HUES48 (cell line): ENCODE results near the gene MSI2.

ENCODE experiments used
- H3K27ac ChIP-seq: one replicate; pipeline ENCODE4 v1.7.0; 2013; ENCODE audit warnings: low read depth, low read length, inconsistent platforms
- H3K27me3 ChIP-seq: 2 replicates; pipeline ENCODE4 v1.6.1; 2013; ENCODE audit warnings: mild to moderate bottlenecking, low read length; ENCODE audit not compliant: control insufficient read depth, insufficient read depth
- H3K36me3 ChIP-seq: 2 replicates; pipeline ENCODE4 v1.6.1; 2013; ENCODE audit warnings: low read length; ENCODE audit not compliant: control insufficient read depth, insufficient read depth
- H3K4me1 ChIP-seq: 2 replicates; pipeline ENCODE4 v1.6.1; 2013; ENCODE audit warnings: mild to moderate bottlenecking, low read length; ENCODE audit not compliant: control insufficient read depth, insufficient read depth
- H3K4me3 ChIP-seq: 2 replicates; pipeline ENCODE4 v1.5.1; 2013; ENCODE audit warnings: mild to moderate bottlenecking, low read depth, low read length
- H3K9ac ChIP-seq: 2 replicates; pipeline ENCODE4 v1.6.1; 2013; ENCODE audit warnings: mild to moderate bottlenecking, low read depth, low read length, moderate library complexity
- H3K9me3 ChIP-seq: 2 replicates; pipeline ENCODE4 v1.6.1; 2013; ENCODE audit warnings: low read length; ENCODE audit not compliant: control insufficient read depth, insufficient read depth

Gene MSI2

GRCh38 chr17:57540596-57540995 lies 284.3 kb downstream of the MSI2 start:
- H3K36me3 ChIP-seq = no peaks in the 10 kb centered on the region
- no peak overlapping the region for H3K4me3 ChIP-seq
- H3K4me1 ChIP-seq = peaks cover 42% of the 10 kb centered on the region

GRCh38 chr17:57541049-57541448 lies 284.7 kb downstream of the MSI2 start:
- Histone ChIP-seq H3K36me3 (no peaks in the 10 kb centered on the region), H3K9me3 (no peaks in the 10 kb centered on the region), H3K4me3 (no peak overlapping the region), H3K4me1 (peaks cover 45% of the 10 kb centered on the region), H3K27me3 (no peaks in the 10 kb centered on the region), H3K9ac (no peak overlapping the region), H3K27ac (no peak overlapping the region)

More at GRCh38 chr17:57540596-57540995, 284.3 kb downstream of the MSI2 start:
- Histone ChIP-seq H3K27me3 (no peaks in the 10 kb centered on the region), H3K9ac (no peak overlapping the region), H3K27ac (no peak overlapping the region), H3K9me3 (no peaks in the 10 kb centered on the region)

- Histone ChIP-seq H3K9me3 (no peaks in the 10 kb centered on the region), H3K4me1 (peaks cover 46% of the 10 kb centered on the region), H3K27me3 (no peaks in the 10 kb centered on the region), H3K9ac (no peak overlapping the region), H3K4me3 (no peak overlapping the region), H3K27ac (no peak overlapping the region), H3K36me3 (no peaks in the 10 kb centered on the region)
Observed at GRCh38 chr17:57541472-57542394, 285.4 kb downstream of the MSI2 start.

- Histone ChIP-seq H3K9ac (no peak overlapping the region), H3K4me3 (no peak overlapping the region), H3K4me1 (peaks cover 44% of the 10 kb centered on the region), H3K27me3 (no peaks in the 10 kb centered on the region), H3K27ac (no peak overlapping the region), H3K9me3 (no peaks in the 10 kb centered on the region), H3K36me3 (no peaks in the 10 kb centered on the region)
Observed at GRCh38 chr17:57542510-57542909, 286.2 kb downstream of the MSI2 start.

GRCh38 chr17:57543230-57543629 lies 286.9 kb downstream of the MSI2 start:
- H3K4me3 ChIP-seq = no peak overlapping the region
- H3K9ac ChIP-seq = no peak overlapping the region
- no peaks in the 10 kb centered on the region for H3K9me3 ChIP-seq

GRCh38 chr17:57544401-57544800 lies 288.1 kb downstream of the MSI2 start:
- no peaks in the 10 kb centered on the region for H3K9me3 ChIP-seq
- no peak overlapping the region for H3K27ac ChIP-seq
- no peaks in the 10 kb centered on the region for H3K36me3 ChIP-seq
- H3K9ac ChIP-seq = no peak overlapping the region
- H3K4me3 ChIP-seq = no peak overlapping the region
- no peaks in the 10 kb centered on the region for H3K27me3 ChIP-seq
- H3K4me1 ChIP-seq = peaks cover 47% of the 10 kb centered on the region

More at GRCh38 chr17:57543230-57543629, 286.9 kb downstream of the MSI2 start:
- Histone ChIP-seq H3K36me3 (no peaks in the 10 kb centered on the region), H3K27me3 (no peaks in the 10 kb centered on the region), H3K27ac (no peak overlapping the region), H3K4me1 (peaks cover 42% of the 10 kb centered on the region)

- no peak overlapping the region for H3K27ac ChIP-seq
- H3K9me3 ChIP-seq = no peaks in the 10 kb centered on the region
- H3K4me3 ChIP-seq = no peak overlapping the region
- no peak overlapping the region for H3K9ac ChIP-seq
- no peaks in the 10 kb centered on the region for H3K36me3 ChIP-seq
- H3K27me3 ChIP-seq = no peaks in the 10 kb centered on the region
- H3K4me1 ChIP-seq = peaks cover 52% of the 10 kb centered on the region
Observed at GRCh38 chr17:57544834-57545463, 288.6 kb downstream of the MSI2 start.

GRCh38 chr17:57545731-57546342 lies 289.5 kb downstream of the MSI2 start:
- H3K9ac ChIP-seq = no peak overlapping the region
- H3K9me3 ChIP-seq = no peaks in the 10 kb centered on the region
- no peak overlapping the region for H3K27ac ChIP-seq
- H3K4me1 ChIP-seq = peaks cover 60% of the 10 kb centered on the region
- no peaks in the 10 kb centered on the region for H3K36me3 ChIP-seq
- H3K4me3 ChIP-seq = no peak overlapping the region
- H3K27me3 ChIP-seq = no peaks in the 10 kb centered on the region

GRCh38 chr17:57548421-57549410 lies 292.4 kb downstream of the MSI2 start:
- peaks cover 75% of the 10 kb centered on the region for H3K4me1 ChIP-seq
- no peaks in the 10 kb centered on the region for H3K9me3 ChIP-seq
- no peaks in the 10 kb centered on the region for H3K36me3 ChIP-seq
- H3K9ac ChIP-seq = no peak overlapping the region
- H3K27ac ChIP-seq = peak overlapping the region; percentile 42
- no peak overlapping the region for H3K4me3 ChIP-seq
- H3K27me3 ChIP-seq = no peaks in the 10 kb centered on the region

GRCh38 chr17:57549468-57549867 lies 293.1 kb downstream of the MSI2 start:
- H3K36me3 ChIP-seq = no peaks in the 10 kb centered on the region

More at GRCh38 chr17:57549468-57549867, 293.1 kb downstream of the MSI2 start:
- Histone ChIP-seq H3K4me3 (no peak overlapping the region), H3K9ac (no peak overlapping the region), H3K27ac (peak overlapping the region; percentile 23), H3K27me3 (no peaks in the 10 kb centered on the region), H3K9me3 (no peaks in the 10 kb centered on the region), H3K4me1 (peaks cover 75% of the 10 kb centered on the region)
